ENCODE data around the gene RAD51B.

DNA sequence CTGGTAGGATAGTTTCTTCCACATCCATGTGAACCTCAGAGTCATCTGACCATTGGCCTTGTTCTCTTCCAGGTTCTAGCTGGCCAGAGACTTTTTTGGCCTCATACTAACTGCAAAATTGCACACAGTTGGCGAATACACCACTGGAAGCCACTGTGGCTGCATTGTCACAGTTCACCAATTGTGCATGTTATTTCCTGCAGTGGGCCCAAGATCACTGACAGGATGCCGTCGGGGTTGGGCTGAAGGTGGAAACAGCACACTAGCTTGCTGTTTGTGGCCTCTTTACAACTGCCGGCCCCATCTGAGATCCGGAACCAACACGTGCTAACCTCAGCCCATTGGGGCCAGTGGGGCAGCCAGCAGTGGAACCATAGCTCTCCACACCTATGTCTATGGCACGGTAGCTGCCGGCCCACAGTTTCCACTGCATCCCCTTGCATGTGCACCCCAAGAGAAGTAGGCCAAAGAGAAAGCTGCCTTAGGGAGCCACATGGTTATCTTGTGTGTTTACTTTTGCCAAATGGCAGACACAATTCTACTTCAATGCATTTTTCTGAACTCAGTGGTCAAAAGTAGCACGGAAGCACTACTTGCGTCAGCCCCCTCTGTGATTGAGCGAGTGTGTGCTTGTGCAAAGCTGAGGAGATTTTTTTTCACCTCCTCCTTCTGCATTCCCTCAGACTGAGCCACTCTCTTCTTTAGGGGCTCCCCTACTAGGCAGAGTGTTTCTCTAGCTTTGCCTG, 464.0 kb downstream of the RAD51B start:
- TF ChIP-seq, protein P1, sequence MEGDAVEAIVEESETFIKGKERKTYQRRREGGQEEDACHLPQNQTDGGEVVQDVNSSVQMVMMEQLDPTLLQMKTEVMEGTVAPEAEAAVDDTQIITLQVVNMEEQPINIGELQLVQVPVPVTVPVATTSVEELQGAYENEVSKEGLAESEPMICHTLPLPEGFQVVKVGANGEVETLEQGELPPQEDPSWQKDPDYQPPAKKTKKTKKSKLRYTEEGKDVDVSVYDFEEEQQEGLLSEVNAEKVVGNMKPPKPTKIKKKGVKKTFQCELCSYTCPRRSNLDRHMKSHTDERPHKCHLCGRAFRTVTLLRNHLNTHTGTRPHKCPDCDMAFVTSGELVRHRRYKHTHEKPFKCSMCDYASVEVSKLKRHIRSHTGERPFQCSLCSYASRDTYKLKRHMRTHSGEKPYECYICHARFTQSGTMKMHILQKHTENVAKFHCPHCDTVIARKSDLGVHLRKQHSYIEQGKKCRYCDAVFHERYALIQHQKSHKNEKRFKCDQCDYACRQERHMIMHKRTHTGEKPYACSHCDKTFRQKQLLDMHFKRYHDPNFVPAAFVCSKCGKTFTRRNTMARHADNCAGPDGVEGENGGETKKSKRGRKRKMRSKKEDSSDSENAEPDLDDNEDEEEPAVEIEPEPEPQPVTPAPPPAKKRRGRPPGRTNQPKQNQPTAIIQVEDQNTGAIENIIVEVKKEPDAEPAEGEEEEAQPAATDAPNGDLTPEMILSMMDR (IDR thresholded peaks at IDR 0.05): no peak
- no peak for TF ChIP-seq POLR2AphosphoS5 (IDR thresholded peaks at IDR 0.05)
